IPS-20b (cell line): ENCODE results near the gene CPNE4.

Experiments used
- H3K27ac ChIP-seq: one replicate; pipeline ENCODE4 v1.5.1; 2013; ENCODE audit warnings: low read length
- H3K27me3 ChIP-seq: 2 replicates; pipeline ENCODE4 v1.6.1; 2013; ENCODE audit warnings: mild to moderate bottlenecking, low read length, inconsistent platforms; ENCODE audit not compliant: insufficient read depth
- H3K36me3 ChIP-seq: 2 replicates; pipeline ENCODE4 v1.6.1; 2013; ENCODE audit warnings: low read depth, mild to moderate bottlenecking, inconsistent platforms, low read length, moderate library complexity; ENCODE audit not compliant: insufficient read depth
- H3K4me1 ChIP-seq: 2 replicates; pipeline ENCODE4 v1.6.1; 2013; ENCODE audit warnings: mild to moderate bottlenecking, control low read depth, inconsistent platforms, low read length, moderate library complexity; ENCODE audit not compliant: insufficient read depth
- H3K4me3 ChIP-seq: 2 replicates; pipeline ENCODE4 v1.5.1; 2013; ENCODE audit warnings: mild to moderate bottlenecking, low read length, inconsistent platforms
- H3K9ac ChIP-seq: 2 replicates; pipeline ENCODE4 v1.6.1; 2013; ENCODE audit warnings: low read depth, mild to moderate bottlenecking, inconsistent platforms, low read length, moderate library complexity
- H3K9me3 ChIP-seq: 2 replicates; pipeline ENCODE4 v1.6.1; 2013; ENCODE audit warnings: mild to moderate bottlenecking, low read depth, low read length, inconsistent platforms; ENCODE audit not compliant: insufficient read depth

CPNE4 gene

GRCh38 chr3:131881777-131882176 is 153.0 kb downstream of the CPNE4 start:
- H3K36me3 ChIP-seq, result no peaks in the 10 kb centered on the region

GRCh38 chr3:131880948-131881347 is 153.9 kb downstream of the CPNE4 start:
- H3K9ac ChIP-seq, result no peak overlapping the region
- H3K4me3 ChIP-seq, result no peak overlapping the region
- H3K4me1 ChIP-seq, result no peaks in the 10 kb centered on the region; the same call in 1 of the 2 replicates
- H3K27me3 ChIP-seq, result no peaks in the 10 kb centered on the region
- no peak overlapping the region for H3K27ac ChIP-seq
- no peaks in the 10 kb centered on the region for H3K36me3 ChIP-seq
- peaks cover 5% of the 10 kb centered on the region; the same call in 1 of the 2 replicates for H3K9me3 ChIP-seq

More at GRCh38 chr3:131881777-131882176, 153.0 kb downstream of the CPNE4 start:
- Histone ChIP-seq H3K27me3 (no peaks in the 10 kb centered on the region), H3K4me3 (no peak overlapping the region), H3K9ac (no peak overlapping the region), H3K27ac (no peak overlapping the region), H3K4me1 (no peaks in the 10 kb centered on the region; the same call in 1 of the 2 replicates), H3K9me3 (peaks cover 5% of the 10 kb centered on the region; the same call in 1 of the 2 replicates)

DNA sequence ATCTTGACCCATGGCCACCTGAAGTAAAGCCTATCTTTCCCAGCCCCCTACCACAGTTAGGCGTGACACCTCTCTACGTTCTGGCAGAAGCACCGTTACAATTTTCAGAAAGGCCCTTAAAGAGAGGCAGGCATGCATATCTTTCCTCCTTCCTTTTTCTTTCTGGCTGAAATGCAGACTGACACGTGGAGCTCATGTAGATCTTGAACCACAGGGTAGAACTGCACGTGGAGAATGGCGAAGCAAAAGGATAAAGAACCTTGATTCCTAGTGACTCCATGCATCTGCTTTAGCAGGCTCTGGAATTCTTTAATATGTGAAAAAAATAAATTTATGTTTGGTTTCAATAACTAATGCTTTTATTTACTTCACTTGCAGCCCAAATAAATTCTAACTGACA is 166.6 kb downstream of the CPNE4 start:
- H3K9me3 ChIP-seq, result no peaks in the 10 kb centered on the region
- H3K4me3 ChIP-seq, result no peak overlapping the region
- no peak overlapping the region for H3K27ac ChIP-seq
- H3K36me3 ChIP-seq, result no peaks in the 10 kb centered on the region
- H3K4me1 ChIP-seq, result peaks cover 16% of the 10 kb centered on the region; the same call in 1 of the 2 replicates
- H3K9ac ChIP-seq, result no peak overlapping the region
- H3K27me3 ChIP-seq, result no peaks in the 10 kb centered on the region

- Histone ChIP-seq H3K4me3 (no peak overlapping the region), H3K36me3 (no peaks in the 10 kb centered on the region), H3K27me3 (no peaks in the 10 kb centered on the region), H3K9me3 (no peaks in the 10 kb centered on the region), H3K9ac (no peak overlapping the region), H3K4me1 (no peaks in the 10 kb centered on the region), H3K27ac (no peak overlapping the region)
These were observed 178.6 kb downstream of the CPNE4 start for GRCh38 chr3:131856171-131856570.

DNA sequence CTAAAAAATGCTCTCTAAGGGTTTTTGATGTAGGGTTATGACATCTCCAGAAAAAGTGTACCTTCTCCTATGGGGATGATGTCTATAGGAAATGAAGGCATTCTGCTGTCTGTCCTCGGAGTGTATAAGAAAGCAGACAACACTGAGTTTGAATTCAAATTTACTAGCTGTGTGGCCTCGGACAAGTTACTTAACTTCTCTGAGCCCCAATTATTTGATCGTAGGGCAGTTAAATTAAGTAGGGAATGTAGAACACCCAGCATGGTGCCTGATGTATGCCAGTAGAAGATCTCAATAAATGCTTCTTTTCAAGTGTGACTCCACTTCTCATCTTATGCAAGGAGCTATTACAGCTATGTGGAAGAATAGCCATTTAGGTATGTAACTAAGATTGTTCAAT is 184.6 kb downstream of the CPNE4 start:
- H3K9ac ChIP-seq, result no peak overlapping the region
- no peak overlapping the region for H3K4me3 ChIP-seq
- no peaks in the 10 kb centered on the region for H3K4me1 ChIP-seq
- no peak overlapping the region for H3K27ac ChIP-seq
- H3K9me3 ChIP-seq, result no peaks in the 10 kb centered on the region
- H3K36me3 ChIP-seq, result no peaks in the 10 kb centered on the region
- no peaks in the 10 kb centered on the region for H3K27me3 ChIP-seq

DNA sequence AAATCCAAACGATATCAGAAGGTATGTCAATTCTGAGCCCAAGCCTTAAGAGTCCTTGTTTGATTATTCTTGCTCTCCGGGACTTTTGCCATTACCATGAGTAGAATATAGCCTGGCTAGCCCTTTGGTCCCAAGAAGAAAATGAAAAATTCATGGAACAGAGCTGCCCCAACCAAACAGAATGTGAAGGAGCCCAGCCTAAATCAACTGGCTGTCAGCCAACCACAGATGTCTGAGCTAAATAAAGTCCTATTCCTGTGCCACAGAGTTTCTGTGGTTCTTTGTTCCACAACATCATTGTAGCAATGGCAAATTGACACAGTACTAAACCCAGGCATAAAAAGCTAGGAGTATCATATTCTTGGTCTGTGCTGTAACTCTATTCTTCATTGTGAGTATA is 185.2 kb downstream of the CPNE4 start:
- Histone ChIP-seq H3K36me3 (no peaks in the 10 kb centered on the region), H3K9me3 (no peaks in the 10 kb centered on the region), H3K27me3 (no peaks in the 10 kb centered on the region), H3K9ac (no peak overlapping the region), H3K27ac (no peak overlapping the region), H3K4me3 (no peak overlapping the region), H3K4me1 (no peaks in the 10 kb centered on the region)

GRCh38 chr3:131847966-131848510 is 186.8 kb downstream of the CPNE4 start:
- no peaks in the 10 kb centered on the region for H3K9me3 ChIP-seq
- no peaks in the 10 kb centered on the region for H3K36me3 ChIP-seq
- H3K4me3 ChIP-seq, result no peak overlapping the region
- H3K9ac ChIP-seq, result no peak overlapping the region
- H3K4me1 ChIP-seq, result no peaks in the 10 kb centered on the region
- no peaks in the 10 kb centered on the region for H3K27me3 ChIP-seq
- H3K27ac ChIP-seq, result no peak overlapping the region

GRCh38 chr3:131846296-131846924 is 188.4 kb downstream of the CPNE4 start:
- Histone ChIP-seq H3K36me3 (no peaks in the 10 kb centered on the region), H3K27ac (no peak overlapping the region), H3K4me1 (no peaks in the 10 kb centered on the region), H3K4me3 (no peak overlapping the region), H3K9me3 (no peaks in the 10 kb centered on the region), H3K27me3 (no peaks in the 10 kb centered on the region), H3K9ac (no peak overlapping the region)

GRCh38 chr3:131843174-131843573 is 191.6 kb downstream of the CPNE4 start:
- no peak overlapping the region for H3K4me3 ChIP-seq
- no peaks in the 10 kb centered on the region for H3K27me3 ChIP-seq
- no peak overlapping the region for H3K9ac ChIP-seq
- H3K27ac ChIP-seq, result no peak overlapping the region
- no peaks in the 10 kb centered on the region for H3K36me3 ChIP-seq
- no peaks in the 10 kb centered on the region for H3K4me1 ChIP-seq
- H3K9me3 ChIP-seq, result no peaks in the 10 kb centered on the region

DNA sequence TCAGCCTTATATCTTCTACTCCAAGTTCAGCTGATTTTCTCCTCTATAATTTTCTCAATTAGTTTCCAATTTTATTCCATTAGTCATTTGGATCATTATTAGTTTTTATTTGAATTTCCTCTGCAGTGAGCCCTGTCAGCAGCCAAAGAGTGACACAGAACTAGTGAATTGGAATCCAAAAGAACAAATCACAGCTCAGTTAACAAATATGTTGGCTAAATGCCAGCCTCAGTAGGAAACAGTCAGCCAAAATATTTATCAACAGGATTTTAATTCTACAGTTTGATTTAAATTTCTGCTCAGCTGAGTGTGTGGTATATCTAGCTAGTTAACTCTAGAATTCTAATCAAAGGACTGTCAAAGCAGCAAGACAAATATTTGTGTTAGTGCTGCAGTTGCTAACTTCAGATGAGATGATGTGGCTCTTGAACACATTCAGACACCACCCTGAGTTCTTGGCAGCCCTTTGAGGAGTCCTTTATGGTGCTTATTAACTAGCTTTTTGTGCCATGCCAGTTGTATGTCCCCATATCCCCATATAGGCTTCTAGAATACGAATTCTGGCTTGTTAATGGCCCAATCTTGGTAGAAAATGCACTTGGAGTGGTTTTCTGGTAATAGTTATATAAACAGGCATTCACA is 194.5 kb downstream of the CPNE4 start:
- Histone ChIP-seq H3K27ac (no peak overlapping the region), H3K9me3 (no peaks in the 10 kb centered on the region), H3K9ac (no peak overlapping the region), H3K36me3 (no peaks in the 10 kb centered on the region), H3K4me3 (no peak overlapping the region), H3K27me3 (no peaks in the 10 kb centered on the region), H3K4me1 (no peaks in the 10 kb centered on the region)

- H3K9ac ChIP-seq, result no peak overlapping the region
- H3K36me3 ChIP-seq, result no peaks in the 10 kb centered on the region
- H3K27ac ChIP-seq, result no peak overlapping the region
- H3K9me3 ChIP-seq, result no peaks in the 10 kb centered on the region
- H3K4me1 ChIP-seq, result peaks cover 5% of the 10 kb centered on the region
- H3K4me3 ChIP-seq, result no peak overlapping the region
- no peaks in the 10 kb centered on the region for H3K27me3 ChIP-seq
These were observed 198.9 kb downstream of the CPNE4 start for GRCh38 chr3:131835906-131836305.

GRCh38 chr3:131831608-131832007 is 203.2 kb downstream of the CPNE4 start:
- H3K9ac ChIP-seq, result no peak overlapping the region
- H3K27me3 ChIP-seq, result no peaks in the 10 kb centered on the region
- no peak overlapping the region for H3K27ac ChIP-seq
- peaks cover 5% of the 10 kb centered on the region for H3K4me1 ChIP-seq
- H3K9me3 ChIP-seq, result 0 out of 2 replicates have a peak, but pooled peaks cover 5% of the 10 kb centered on the region
- H3K4me3 ChIP-seq, result no peak overlapping the region
- no peaks in the 10 kb centered on the region for H3K36me3 ChIP-seq
